ENCODE data around the gene IRS1. TPM values are rescaled to one million over a fixed set of nuclear protein-coding genes. Genes with fewer than 3 reads are reported as not detected.

The IRS1 gene
- total and polyA plus RNA-seq, 2 donors (not counting 1 experiment from before 2014, with no cell fraction given) = 14.3 to 29.1 TPM

DNA sequence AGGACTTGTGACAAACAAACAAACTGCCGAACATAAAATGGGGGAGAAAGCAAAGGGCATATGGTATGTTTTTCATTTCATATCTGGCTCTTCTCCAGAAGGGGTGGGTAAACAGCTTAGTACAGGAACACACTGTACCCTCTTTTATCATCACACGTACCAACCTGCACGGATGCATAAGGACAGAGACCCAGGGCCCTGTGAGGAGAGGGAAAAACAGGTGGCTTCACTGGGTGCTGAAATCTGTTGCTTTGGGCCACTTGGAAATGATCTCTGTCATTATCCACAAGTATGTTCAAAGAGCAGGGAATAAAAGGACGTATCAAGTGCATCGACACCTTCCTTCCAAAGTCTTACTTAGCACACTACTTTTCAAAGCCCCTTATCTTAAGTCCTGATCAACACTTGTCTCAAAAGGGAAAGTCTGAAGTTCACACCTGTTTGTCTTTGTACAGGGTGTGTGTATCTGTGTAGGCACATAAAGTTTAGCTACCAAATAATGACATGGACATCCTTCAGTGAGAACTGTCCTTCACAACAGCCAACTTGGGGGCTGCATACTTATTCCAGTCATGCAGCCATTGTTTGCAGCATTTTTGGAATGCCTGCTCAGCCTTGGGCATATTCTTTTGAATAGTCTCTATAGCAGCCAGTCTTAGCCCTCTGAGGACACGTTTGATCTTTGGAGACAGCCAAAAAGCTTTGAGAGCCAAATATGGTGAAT, 60.6 kb downstream of the IRS1 start:
- no peak overlapping the region for H3K4me3 ChIP-seq (replicated peaks in 1 of 4; ENCODE audit: control extremely low read depth in 1 of 4, insufficient read depth in 1 of 4, low read depth in 3 of 4, low read length in 4 of 4)
- peaks cover 11% of the 10 kb centered on the region for H3K4me1 ChIP-seq (ENCODE audit: control insufficient read depth, extremely low read depth, insufficient read depth, low read length)
- H3K79me2 ChIP-seq (ENCODE audit: control insufficient read depth, insufficient read depth, low read length) = peaks cover 77% of the 10 kb centered on the region
- H4K20me1 ChIP-seq (ENCODE audit: control insufficient read depth, extremely low read depth, insufficient read depth, low read length) = no peaks in the 10 kb centered on the region
- no peak overlapping the region for H3K27ac ChIP-seq (ENCODE audit: insufficient read depth, low read length)
- no peak for DNase-seq (ENCODE audit: low read depth in 2 of 2)
- H3K9me3 ChIP-seq (ENCODE audit: control insufficient read depth, insufficient read depth, low read depth, low read length) = no peaks in the 10 kb centered on the region
- no peak overlapping the region for H3K9ac ChIP-seq (ENCODE audit: insufficient read depth, low read length)
- H2AFZ ChIP-seq (ENCODE audit: low read length) = no peak overlapping the region
- TF ChIP-seq CTCF (conservative IDR thresholded peaks at IDR 0.05 in 1 of 2, IDR thresholded peaks at IDR 0.05 in 1 of 2; ENCODE audit: low read depth in 1 of 2, low read length in 2 of 2) (no peak), EZH2 (IDR thresholded peaks at IDR 0.05; ENCODE audit: low read length, missing control alignments) (no peak)
- peaks cover 4% of the 10 kb centered on the region for H3K36me3 ChIP-seq (ENCODE audit: control insufficient read depth, insufficient read depth, low read length)
- no peaks in the 10 kb centered on the region for H3K27me3 ChIP-seq (ENCODE audit: control insufficient read depth, insufficient read depth, low read length)
- H3K4me2 ChIP-seq (ENCODE audit: extremely low read depth, insufficient read depth, low read length) = no peak overlapping the region

- Histone ChIP-seq H3K4me3 (replicated peaks in 1 of 4; ENCODE audit: control extremely low read depth in 1 of 4, insufficient read depth in 1 of 4, low read depth in 3 of 4, low read length in 4 of 4) (no peak overlapping the region), H3K27me3 (ENCODE audit: control insufficient read depth, insufficient read depth, low read length) (no peaks in the 10 kb centered on the region), H3K9me3 (ENCODE audit: control insufficient read depth, insufficient read depth, low read depth, low read length) (no peaks in the 10 kb centered on the region), H2AFZ (ENCODE audit: low read length) (no peak overlapping the region), H4K20me1 (ENCODE audit: control insufficient read depth, extremely low read depth, insufficient read depth, low read length) (no peaks in the 10 kb centered on the region), H3K9ac (ENCODE audit: insufficient read depth, low read length) (no peak overlapping the region), H3K4me2 (ENCODE audit: extremely low read depth, insufficient read depth, low read length) (no peak overlapping the region), H3K4me1 (ENCODE audit: control insufficient read depth, extremely low read depth, insufficient read depth, low read length) (peaks cover 11% of the 10 kb centered on the region), H3K79me2 (ENCODE audit: control insufficient read depth, insufficient read depth, low read length) (peaks cover 71% of the 10 kb centered on the region), H3K27ac (ENCODE audit: insufficient read depth, low read length) (no peak overlapping the region), H3K36me3 (ENCODE audit: control insufficient read depth, insufficient read depth, low read length) (peaks cover 4% of the 10 kb centered on the region)
- TF ChIP-seq CTCF (conservative IDR thresholded peaks at IDR 0.05 in 1 of 2, IDR thresholded peaks at IDR 0.05 in 1 of 2; ENCODE audit: low read depth in 1 of 2, low read length in 2 of 2) (no peak), EZH2 (IDR thresholded peaks at IDR 0.05; ENCODE audit: low read length, missing control alignments) (no peak)
- no peak for DNase-seq (ENCODE audit: low read depth in 2 of 2)
Observed at GRCh38 chr2:226738191-226738820, 61.3 kb downstream of the IRS1 start.

GRCh38 chr2:226736382-226736781, 63.2 kb downstream of the IRS1 start:
- H3K79me2 ChIP-seq (ENCODE audit: control insufficient read depth, insufficient read depth, low read length) = peaks cover 55% of the 10 kb centered on the region
- H4K20me1 ChIP-seq (ENCODE audit: control insufficient read depth, extremely low read depth, insufficient read depth, low read length) = no peaks in the 10 kb centered on the region
- H3K36me3 ChIP-seq (ENCODE audit: control insufficient read depth, insufficient read depth, low read length) = peaks cover 4% of the 10 kb centered on the region
- H3K27ac ChIP-seq (ENCODE audit: insufficient read depth, low read length) = no peak overlapping the region
- H2AFZ ChIP-seq (ENCODE audit: low read length) = no peak overlapping the region
- H3K4me1 ChIP-seq (ENCODE audit: control insufficient read depth, extremely low read depth, insufficient read depth, low read length) = peaks cover 4% of the 10 kb centered on the region
- H3K9ac ChIP-seq (ENCODE audit: insufficient read depth, low read length) = no peak overlapping the region
- no peaks in the 10 kb centered on the region for H3K9me3 ChIP-seq (ENCODE audit: control insufficient read depth, insufficient read depth, low read depth, low read length)
- no peak for TF ChIP-seq CTCF (conservative IDR thresholded peaks at IDR 0.05 in 1 of 2, IDR thresholded peaks at IDR 0.05 in 1 of 2; ENCODE audit: low read depth in 1 of 2, low read length in 2 of 2)
- no peak for TF ChIP-seq EZH2 (IDR thresholded peaks at IDR 0.05; ENCODE audit: low read length, missing control alignments)
- H3K4me3 ChIP-seq (replicated peaks in 1 of 4; ENCODE audit: control extremely low read depth in 1 of 4, insufficient read depth in 1 of 4, low read depth in 3 of 4, low read length in 4 of 4) = no peak overlapping the region
- no peak for DNase-seq (ENCODE audit: low read depth in 2 of 2)
- no peaks in the 10 kb centered on the region for H3K27me3 ChIP-seq (ENCODE audit: control insufficient read depth, insufficient read depth, low read length)
- no peak overlapping the region for H3K4me2 ChIP-seq (ENCODE audit: extremely low read depth, insufficient read depth, low read length)

Data from fibroblast of lung (primary cell).